IPS-NIHi7 (cell line): ENCODE measurements around the gene PMVK.

Experiments used
- DNase-seq: peaks from one replicate; pipeline ENCODE4 v3.0.0; 2012; ENCODE audit warnings: mixed read lengths; ENCODE audit errors: extremely low spot score

The PMVK gene

GRCh38 chr1:154967331-154967950, 30.9 kb upstream of the PMVK start:
- no peak for DNase-seq

GRCh38 chr1:154966111-154966510, 29.6 kb upstream of the PMVK start:
- no peak for DNase-seq

GRCh38 chr1:154964359-154964758, 27.8 kb upstream of the PMVK start:
- no peak for DNase-seq

- DNase-seq, result no peak
These were observed 27.1 kb upstream of the PMVK start for GRCh38 chr1:154963643-154964042.

- DNase-seq, result no peak
These were observed 26.3 kb upstream of the PMVK start for GRCh38 chr1:154962795-154963330.

GRCh38 chr1:154962156-154962749, 25.7 kb upstream of the PMVK start:
- no peak for DNase-seq

GRCh38 chr1:154961207-154962155, 25.0 kb upstream of the PMVK start, which contains the start of gene PYGO2:
PYGO2 (minus strand) TSS chr1:154961782; CDS start chr1:154961576, 206 bp downstream.
- peak; percentile 80 for DNase-seq

GRCh38 chr1:154960446-154961136, 24.1 kb upstream of the PMVK start:
- DNase-seq, result no peak

- DNase-seq, result no peak
These were observed 22.9 kb upstream of the PMVK start for GRCh38 chr1:154959426-154959780.

- no peak for DNase-seq
These were observed 22.3 kb upstream of the PMVK start for GRCh38 chr1:154958681-154959425.

- DNase-seq, result no peak
These were observed 21.5 kb upstream of the PMVK start for GRCh38 chr1:154958036-154958435.

GRCh38 chr1:154957091-154957657, 20.7 kb upstream of the PMVK start:
- DNase-seq, result no peak

- no peak for DNase-seq
These were observed 20.0 kb upstream of the PMVK start for GRCh38 chr1:154956544-154956941.

- peak; percentile 96 for DNase-seq
These were observed 19.4 kb upstream of the PMVK start, which contains the start of gene PBXIP1 for GRCh38 chr1:154955718-154956543. PBXIP1 (minus strand) TSS chr1:154956099; CDS start chr1:154953721, 2,378 bp downstream.

GRCh38 chr1:154955039-154955717, 18.7 kb upstream of the PMVK start:
- DNase-seq, result no peak

GRCh38 chr1:154954541-154954940, 18.0 kb upstream of the PMVK start:
- no peak for DNase-seq

- no peak for DNase-seq
These were observed 17.1 kb upstream of the PMVK start for GRCh38 chr1:154953611-154954038.

GRCh38 chr1:154952664-154953063, 16.1 kb upstream of the PMVK start:
- no peak for DNase-seq
